ENCODE data around the gene REPS2. TPM values are rescaled to one million over a fixed set of nuclear protein-coding genes. Genes with fewer than 3 reads are reported as not detected.

Gene REPS2
- total RNA-seq, 1 experiment from 2014 or later: 3.7 TPM

GRCh38 chrX:16994736-16995135, 48.3 kb downstream of the REPS2 start:
- H3K4me1 Mint-ChIP-seq: peaks cover 12 to 15% of the 10 kb centered on the region in 2 experiments; a peak in 3 of 4 replicates
- Histone ChIP-seq H2BK15ac (ENCODE audit: low read depth, low read length) (no peak overlapping the region), H2BK12ac (ENCODE audit: insufficient read length, low read depth, low read length) (no peak overlapping the region), H3K18ac (ENCODE audit: insufficient read length, low read depth, low read length) (no peak overlapping the region), H2BK120ac (ENCODE audit: low read depth, low read length, poor library complexity, severe bottlenecking) (no peak overlapping the region), H2BK20ac (ENCODE audit: low read depth, low read length, poor library complexity, severe bottlenecking) (no peak overlapping the region), H3K9me3 (ENCODE audit: control insufficient read depth, low read depth, low read length) (no peaks in the 10 kb centered on the region), H2AK5ac (ENCODE audit: insufficient read length, low read length) (no peak overlapping the region), H3K23ac (ENCODE audit: insufficient read length, low read depth, low read length) (no peak overlapping the region), H4K5ac (ENCODE audit: insufficient read length, low read depth, low read length) (no peak overlapping the region), H3K4me1 (ENCODE audit: insufficient read depth, low read length) (no peaks in the 10 kb centered on the region), H3K79me1 (ENCODE audit: insufficient read depth, low read depth, low read length, poor library complexity, severe bottlenecking) (no peaks in the 10 kb centered on the region), H4K8ac (replicated peaks; ENCODE audit: insufficient read length, low read depth, low read length) (no peak overlapping the region), H3T11ph (ENCODE audit: low read length) (no peak overlapping the region), H3K4me2 (ENCODE audit: insufficient read depth, insufficient read length, low read length) (no peak overlapping the region), H3K27me3 (ENCODE audit: insufficient read depth, low read length) (no peaks in the 10 kb centered on the region), H3K79me2 (ENCODE audit: insufficient read depth, low read length) (no peaks in the 10 kb centered on the region), H4K20me1 (ENCODE audit: control insufficient read depth, insufficient read depth, insufficient read length) (no peaks in the 10 kb centered on the region), H3K56ac (ENCODE audit: insufficient read length, low read depth, low read length) (no peak overlapping the region), H3K9ac (ENCODE audit: extremely low read depth, insufficient read length, low read length) (no peak overlapping the region), H3K23me2 (ENCODE audit: insufficient read length, low read depth, low read length, poor library complexity, severe bottlenecking) (no peaks in the 10 kb centered on the region), H4K91ac (ENCODE audit: insufficient read length, low read depth, low read length) (no peak overlapping the region), H2BK5ac (ENCODE audit: insufficient read length, low read length) (no peak overlapping the region), H3K14ac (ENCODE audit: insufficient read depth, low read length) (no peak overlapping the region), H3K4ac (ENCODE audit: low read depth, low read length) (no peak overlapping the region), H2AFZ (ENCODE audit: low read length) (no peak overlapping the region), H3K27ac (ENCODE audit: insufficient read length, low read depth, low read length) (no peak overlapping the region)
- no CpG with 5 or more reads among the region's 2 CpGs for WGBS (ENCODE audit: extremely low coverage, insufficient read length, low lambda C conversion rate)
- H3K27ac Mint-ChIP-seq: no peak overlapping the region
- DNase-seq: no peak
- no peaks in the 10 kb centered on the region for H3K36me3 Mint-ChIP-seq (ENCODE audit: insufficient read depth in 1 of 3, low read depth in 3 of 3)
- H3K4me3 Mint-ChIP-seq: no peak overlapping the region
- no peaks in the 10 kb centered on the region for H3K9me3 Mint-ChIP-seq
- H3K27me3 Mint-ChIP-seq (ENCODE audit: low read depth): peaks cover 12% of the 10 kb centered on the region
- TF ChIP-seq, protein P1, sequence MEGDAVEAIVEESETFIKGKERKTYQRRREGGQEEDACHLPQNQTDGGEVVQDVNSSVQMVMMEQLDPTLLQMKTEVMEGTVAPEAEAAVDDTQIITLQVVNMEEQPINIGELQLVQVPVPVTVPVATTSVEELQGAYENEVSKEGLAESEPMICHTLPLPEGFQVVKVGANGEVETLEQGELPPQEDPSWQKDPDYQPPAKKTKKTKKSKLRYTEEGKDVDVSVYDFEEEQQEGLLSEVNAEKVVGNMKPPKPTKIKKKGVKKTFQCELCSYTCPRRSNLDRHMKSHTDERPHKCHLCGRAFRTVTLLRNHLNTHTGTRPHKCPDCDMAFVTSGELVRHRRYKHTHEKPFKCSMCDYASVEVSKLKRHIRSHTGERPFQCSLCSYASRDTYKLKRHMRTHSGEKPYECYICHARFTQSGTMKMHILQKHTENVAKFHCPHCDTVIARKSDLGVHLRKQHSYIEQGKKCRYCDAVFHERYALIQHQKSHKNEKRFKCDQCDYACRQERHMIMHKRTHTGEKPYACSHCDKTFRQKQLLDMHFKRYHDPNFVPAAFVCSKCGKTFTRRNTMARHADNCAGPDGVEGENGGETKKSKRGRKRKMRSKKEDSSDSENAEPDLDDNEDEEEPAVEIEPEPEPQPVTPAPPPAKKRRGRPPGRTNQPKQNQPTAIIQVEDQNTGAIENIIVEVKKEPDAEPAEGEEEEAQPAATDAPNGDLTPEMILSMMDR (conservative IDR thresholded peaks at IDR 0.05): no peak
